ENCODE measurements around the gene KRT79.

DNA sequence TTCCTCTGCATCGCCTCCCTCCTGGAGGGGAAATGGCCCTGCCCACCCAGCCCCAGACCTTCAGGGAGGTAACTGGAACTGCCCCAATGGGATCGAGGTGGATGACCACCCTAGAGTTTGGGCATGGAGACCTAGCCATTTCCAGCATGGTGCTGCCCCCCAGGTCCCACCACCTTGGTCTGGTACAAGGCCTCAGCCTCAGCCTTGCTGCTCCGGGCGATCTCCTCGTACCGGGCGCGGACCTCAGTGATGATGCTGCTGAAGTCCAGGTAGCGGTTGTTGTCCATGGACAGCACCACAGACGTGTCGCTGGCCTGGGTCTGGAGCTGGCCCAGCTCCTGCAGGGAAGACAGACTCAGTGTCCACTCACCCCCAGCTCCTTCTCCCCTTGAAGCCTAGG, 10.3 kb upstream of the KRT79 start:
- TF ChIP-seq, protein P1, sequence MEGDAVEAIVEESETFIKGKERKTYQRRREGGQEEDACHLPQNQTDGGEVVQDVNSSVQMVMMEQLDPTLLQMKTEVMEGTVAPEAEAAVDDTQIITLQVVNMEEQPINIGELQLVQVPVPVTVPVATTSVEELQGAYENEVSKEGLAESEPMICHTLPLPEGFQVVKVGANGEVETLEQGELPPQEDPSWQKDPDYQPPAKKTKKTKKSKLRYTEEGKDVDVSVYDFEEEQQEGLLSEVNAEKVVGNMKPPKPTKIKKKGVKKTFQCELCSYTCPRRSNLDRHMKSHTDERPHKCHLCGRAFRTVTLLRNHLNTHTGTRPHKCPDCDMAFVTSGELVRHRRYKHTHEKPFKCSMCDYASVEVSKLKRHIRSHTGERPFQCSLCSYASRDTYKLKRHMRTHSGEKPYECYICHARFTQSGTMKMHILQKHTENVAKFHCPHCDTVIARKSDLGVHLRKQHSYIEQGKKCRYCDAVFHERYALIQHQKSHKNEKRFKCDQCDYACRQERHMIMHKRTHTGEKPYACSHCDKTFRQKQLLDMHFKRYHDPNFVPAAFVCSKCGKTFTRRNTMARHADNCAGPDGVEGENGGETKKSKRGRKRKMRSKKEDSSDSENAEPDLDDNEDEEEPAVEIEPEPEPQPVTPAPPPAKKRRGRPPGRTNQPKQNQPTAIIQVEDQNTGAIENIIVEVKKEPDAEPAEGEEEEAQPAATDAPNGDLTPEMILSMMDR (IDR thresholded peaks at IDR 0.05; ENCODE audit: insufficient read depth, low read length) = no peak
- TF ChIP-seq POLR2AphosphoS5 (IDR thresholded peaks at IDR 0.05; ENCODE audit: low read depth) (no peak), SPI1 (IDR thresholded peaks at IDR 0.05; ENCODE audit: borderline replicate concordance, low read depth) (no peak), GABPA (IDR thresholded peaks at IDR 0.05; ENCODE audit: low read depth) (no peak)
- TF ChIP-seq, protein P2, sequence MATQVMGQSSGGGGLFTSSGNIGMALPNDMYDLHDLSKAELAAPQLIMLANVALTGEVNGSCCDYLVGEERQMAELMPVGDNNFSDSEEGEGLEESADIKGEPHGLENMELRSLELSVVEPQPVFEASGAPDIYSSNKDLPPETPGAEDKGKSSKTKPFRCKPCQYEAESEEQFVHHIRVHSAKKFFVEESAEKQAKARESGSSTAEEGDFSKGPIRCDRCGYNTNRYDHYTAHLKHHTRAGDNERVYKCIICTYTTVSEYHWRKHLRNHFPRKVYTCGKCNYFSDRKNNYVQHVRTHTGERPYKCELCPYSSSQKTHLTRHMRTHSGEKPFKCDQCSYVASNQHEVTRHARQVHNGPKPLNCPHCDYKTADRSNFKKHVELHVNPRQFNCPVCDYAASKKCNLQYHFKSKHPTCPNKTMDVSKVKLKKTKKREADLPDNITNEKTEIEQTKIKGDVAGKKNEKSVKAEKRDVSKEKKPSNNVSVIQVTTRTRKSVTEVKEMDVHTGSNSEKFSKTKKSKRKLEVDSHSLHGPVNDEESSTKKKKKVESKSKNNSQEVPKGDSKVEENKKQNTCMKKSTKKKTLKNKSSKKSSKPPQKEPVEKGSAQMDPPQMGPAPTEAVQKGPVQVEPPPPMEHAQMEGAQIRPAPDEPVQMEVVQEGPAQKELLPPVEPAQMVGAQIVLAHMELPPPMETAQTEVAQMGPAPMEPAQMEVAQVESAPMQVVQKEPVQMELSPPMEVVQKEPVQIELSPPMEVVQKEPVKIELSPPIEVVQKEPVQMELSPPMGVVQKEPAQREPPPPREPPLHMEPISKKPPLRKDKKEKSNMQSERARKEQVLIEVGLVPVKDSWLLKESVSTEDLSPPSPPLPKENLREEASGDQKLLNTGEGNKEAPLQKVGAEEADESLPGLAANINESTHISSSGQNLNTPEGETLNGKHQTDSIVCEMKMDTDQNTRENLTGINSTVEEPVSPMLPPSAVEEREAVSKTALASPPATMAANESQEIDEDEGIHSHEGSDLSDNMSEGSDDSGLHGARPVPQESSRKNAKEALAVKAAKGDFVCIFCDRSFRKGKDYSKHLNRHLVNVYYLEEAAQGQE (IDR thresholded peaks at IDR 0.05; ENCODE audit: insufficient replicate concordance, low read depth) = no peak
